A375 (cell line): ENCODE results near the gene ODC1. TPM values are rescaled to one million over a fixed set of nuclear protein-coding genes. Genes with fewer than 3 reads are reported as not detected.

Experiments used
- small RNA-seq: library from RNA; depleted of rRNA; stranded (forward); fragments of <200 nt; gene quantifications from one replicate; pipeline ENCODE3, GENCODE V24; 2014
- total RNA-seq: library from RNA; depleted of rRNA; stranded (reverse); fragments of >200 nt; shearing (Covaris generic); gene quantifications from 2 replicates; pipeline ENCODE4 v1.2.3, GENCODE V29; 2014; rRNA removed

The ODC1 gene
- total RNA-seq: 43.9 and 47.7 TPM in 2 replicates

DNA sequence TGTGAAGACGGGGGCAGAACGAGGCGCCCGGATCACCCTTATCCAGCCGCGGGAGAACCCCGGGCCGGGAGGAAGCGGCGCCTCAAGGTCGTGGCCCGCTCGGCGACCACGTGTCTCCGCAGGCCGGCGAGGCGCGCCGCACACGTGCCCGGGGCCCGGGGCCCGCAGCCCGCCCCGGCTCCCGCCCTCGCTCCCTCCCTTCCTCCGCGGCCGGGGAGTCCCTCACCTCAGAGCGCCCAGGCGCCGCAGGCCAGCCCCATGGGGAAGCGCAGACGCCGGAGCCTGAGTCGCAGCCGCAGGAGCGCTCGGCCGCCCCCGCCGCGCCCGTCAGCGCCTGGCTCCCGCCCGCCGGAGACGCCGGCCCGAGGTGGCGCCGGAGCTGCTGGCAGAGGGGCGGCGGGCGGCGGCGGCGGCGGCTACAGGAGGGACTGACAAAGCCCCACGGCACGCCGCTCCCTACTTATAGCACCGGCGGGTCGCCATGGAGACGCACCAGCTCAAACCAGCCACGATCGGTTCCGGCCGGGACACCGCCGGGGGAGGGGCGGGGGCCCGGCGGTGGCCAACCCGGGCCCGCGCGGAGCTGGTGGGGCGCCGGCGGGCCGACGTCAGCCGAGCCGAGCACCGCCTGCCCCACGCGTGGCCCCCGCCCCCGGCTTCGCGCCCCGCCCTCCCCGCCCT is at the start of gene ODC1:
Gene ODC1 (minus strand): TSS at position 433 of the 681 bp plus-strand sequence. CDS start 3,295 bp downstream, outside the sequence.

Small RNA genes lying within 50 kb of the gene (small RNA-seq; reads per million reads assigned to genes)
- gene SNORA80B: 1.5 reads per million, percentile 68 among the genes with 10 or more reads in this experiment

Other genes starting within 250 kb of the ODC1 start
- gene HPCAL1, start 145.4 kb downstream of the ODC1 start, total RNA-seq: 221 and 242 TPM in 2 replicates
- 38.6 and 46.4 TPM in 2 replicates for gene NOL10, start 241.6 kb upstream of the ODC1 start, total RNA-seq